GM18502 (cell line): ENCODE measurements around the gene MAPK9.

Experiments
- ATAC-seq: cut with Tn5 transposase; IDR thresholded peaks from one replicate; pipeline ENCODE4 v1.9.1; 2021; ENCODE audit warnings: mild to moderate bottlenecking; ENCODE audit not compliant: unreplicated experiment, poor library complexity

The MAPK9 gene

GRCh38 chr5:180328296-180329137 lies 36.6 kb upstream of the MAPK9 start:
- ATAC-seq: peak; percentile 78

GRCh38 chr5:180326989-180327565 lies 35.2 kb upstream of the MAPK9 start:
- ATAC-seq: no peak

GRCh38 chr5:180324601-180324950 lies 32.7 kb upstream of the MAPK9 start:
- ATAC-seq: no peak

- ATAC-seq: no peak
Observed at GRCh38 chr5:180323941-180324600, 32.2 kb upstream of the MAPK9 start.

GRCh38 chr5:180323160-180323559 lies 31.3 kb upstream of the MAPK9 start:
- ATAC-seq: no peak

- ATAC-seq: no peak
Observed at GRCh38 chr5:180318456-180319089, 26.7 kb upstream of the MAPK9 start.

GRCh38 chr5:180316586-180316985 lies 24.7 kb upstream of the MAPK9 start:
- no peak for ATAC-seq

GRCh38 chr5:180315762-180316212 lies 23.9 kb upstream of the MAPK9 start:
- no peak for ATAC-seq

- no peak for ATAC-seq
Observed at GRCh38 chr5:180313677-180314505, 22.0 kb upstream of the MAPK9 start.

- no peak for ATAC-seq
Observed at GRCh38 chr5:180311216-180311615, 19.3 kb upstream of the MAPK9 start.

GRCh38 chr5:180306796-180307195 lies 14.9 kb upstream of the MAPK9 start:
- ATAC-seq: no peak

GRCh38 chr5:180305481-180305880 lies 13.6 kb upstream of the MAPK9 start:
- no peak for ATAC-seq

GRCh38 chr5:180304431-180305375 lies 12.8 kb upstream of the MAPK9 start:
- no peak for ATAC-seq

GRCh38 chr5:180304016-180304292 lies 12.1 kb upstream of the MAPK9 start:
- ATAC-seq: no peak

GRCh38 chr5:180303226-180304015 lies 11.5 kb upstream of the MAPK9 start:
- no peak for ATAC-seq

GRCh38 chr5:180302256-180302655 lies 10.4 kb upstream of the MAPK9 start:
- no peak for ATAC-seq

GRCh38 chr5:180301253-180301652 lies 9.4 kb upstream of the MAPK9 start:
- no peak for ATAC-seq

- ATAC-seq: no peak
Observed at GRCh38 chr5:180299526-180299925, 7.6 kb upstream of the MAPK9 start.
